ENCODE results near the gene PHYHD1.
A peak's percentile ranks its signal among the peaks of the same experiment; 100 is the strongest.
"Not testable (repeated sequence)": the region's sequence is repeated elsewhere in the genome, so short reads cannot be mapped to it uniquely, and the experiment has no call there.

Gene PHYHD1

DNA sequence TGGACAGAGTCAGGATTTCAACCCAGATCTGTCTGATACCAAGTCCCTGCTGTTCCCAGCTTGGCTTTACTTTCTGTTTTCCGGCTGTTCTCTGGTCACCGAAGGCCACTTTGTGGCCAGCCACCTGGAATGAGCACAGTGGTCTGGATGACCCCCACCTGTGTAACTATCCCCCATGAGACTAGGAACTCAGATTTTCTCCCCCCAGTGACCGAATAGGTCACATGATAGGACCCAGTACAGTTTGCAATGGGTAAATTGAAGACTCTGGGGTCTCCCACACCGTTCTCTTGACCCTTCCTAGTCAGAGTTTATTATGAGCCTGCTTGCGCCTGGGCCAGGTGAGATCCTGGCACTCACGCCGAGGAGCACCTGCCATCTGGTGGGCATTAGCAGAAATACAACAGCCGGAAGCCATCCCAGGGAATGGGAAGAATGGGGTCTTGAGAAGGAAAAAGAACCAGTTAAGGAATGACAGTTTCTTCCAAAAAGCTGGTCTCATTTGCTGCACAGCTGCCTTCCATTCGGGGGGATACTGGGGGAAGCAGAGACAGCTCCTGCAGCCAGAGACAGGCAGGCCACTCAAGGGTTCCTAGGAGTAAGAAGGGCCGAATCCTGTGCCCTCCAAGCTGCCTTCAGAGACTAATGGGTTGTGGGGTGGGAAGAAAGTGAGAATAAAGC lies 7.1 kb downstream of the PHYHD1 start:
- peak; percentile 64 to 68 for DNase-seq

GRCh38 chr9:128928624-128929023 lies 7.8 kb downstream of the PHYHD1 start:
- DNase-seq: no peak

DNA sequence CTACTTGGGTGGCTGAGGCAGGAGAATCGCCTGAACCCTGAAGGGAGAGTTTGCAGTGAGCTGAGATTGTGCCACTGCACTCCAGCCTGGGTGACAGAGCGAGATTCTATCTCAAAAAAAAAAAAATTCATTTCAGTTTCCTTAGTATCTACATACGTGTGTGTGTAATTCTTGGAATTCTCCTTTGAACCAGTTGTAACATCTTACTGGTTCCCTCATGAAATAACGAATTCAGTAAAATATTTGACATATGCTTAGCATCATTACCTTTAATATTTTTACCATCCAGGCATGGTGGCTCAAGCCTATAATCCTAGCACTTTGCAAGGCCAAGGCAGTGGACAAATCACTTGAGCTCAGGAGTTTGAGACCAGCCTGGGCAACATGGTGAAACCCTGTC lies 8.8 kb downstream of the PHYHD1 start:
- DNase-seq: no peak

- DNase-seq: no peak
These were observed 12.9 kb downstream of the PHYHD1 start for GRCh38 chr9:128933731-128934130.

DNA sequence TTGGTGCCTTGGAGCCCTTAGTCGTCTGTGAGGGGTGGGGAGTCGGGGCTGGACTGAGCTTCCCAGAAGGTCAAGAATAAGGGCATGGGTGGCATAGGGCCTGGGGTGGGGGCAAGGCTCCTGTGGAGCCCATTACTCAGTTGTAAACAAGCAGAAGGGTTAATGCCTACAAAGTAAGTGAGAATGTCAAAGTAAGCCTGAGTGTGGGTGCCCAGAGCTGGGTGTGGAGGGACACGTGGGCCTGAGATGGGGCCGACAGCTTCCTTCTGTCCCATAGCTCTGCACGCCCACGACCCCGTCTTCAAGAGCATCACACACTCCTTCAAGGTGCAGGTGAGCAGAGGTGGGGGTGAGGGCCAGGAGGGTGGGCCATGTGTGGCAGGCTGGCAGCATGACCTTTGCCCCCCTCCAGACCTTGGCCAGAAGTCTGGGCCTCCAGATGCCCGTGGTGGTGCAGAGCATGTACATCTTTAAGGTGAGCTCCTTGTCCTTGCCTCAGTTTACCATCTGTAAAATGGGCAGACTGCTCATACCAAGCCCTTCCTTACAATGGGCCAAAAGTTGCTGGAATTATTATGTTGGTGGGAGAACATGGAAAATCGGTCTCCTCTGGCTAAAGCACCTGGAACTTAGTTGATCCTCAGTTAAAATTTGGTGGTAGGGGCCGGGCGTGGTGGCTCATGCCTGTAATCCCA lies 15.5 kb downstream of the PHYHD1 start:
- no peak for DNase-seq

DNA sequence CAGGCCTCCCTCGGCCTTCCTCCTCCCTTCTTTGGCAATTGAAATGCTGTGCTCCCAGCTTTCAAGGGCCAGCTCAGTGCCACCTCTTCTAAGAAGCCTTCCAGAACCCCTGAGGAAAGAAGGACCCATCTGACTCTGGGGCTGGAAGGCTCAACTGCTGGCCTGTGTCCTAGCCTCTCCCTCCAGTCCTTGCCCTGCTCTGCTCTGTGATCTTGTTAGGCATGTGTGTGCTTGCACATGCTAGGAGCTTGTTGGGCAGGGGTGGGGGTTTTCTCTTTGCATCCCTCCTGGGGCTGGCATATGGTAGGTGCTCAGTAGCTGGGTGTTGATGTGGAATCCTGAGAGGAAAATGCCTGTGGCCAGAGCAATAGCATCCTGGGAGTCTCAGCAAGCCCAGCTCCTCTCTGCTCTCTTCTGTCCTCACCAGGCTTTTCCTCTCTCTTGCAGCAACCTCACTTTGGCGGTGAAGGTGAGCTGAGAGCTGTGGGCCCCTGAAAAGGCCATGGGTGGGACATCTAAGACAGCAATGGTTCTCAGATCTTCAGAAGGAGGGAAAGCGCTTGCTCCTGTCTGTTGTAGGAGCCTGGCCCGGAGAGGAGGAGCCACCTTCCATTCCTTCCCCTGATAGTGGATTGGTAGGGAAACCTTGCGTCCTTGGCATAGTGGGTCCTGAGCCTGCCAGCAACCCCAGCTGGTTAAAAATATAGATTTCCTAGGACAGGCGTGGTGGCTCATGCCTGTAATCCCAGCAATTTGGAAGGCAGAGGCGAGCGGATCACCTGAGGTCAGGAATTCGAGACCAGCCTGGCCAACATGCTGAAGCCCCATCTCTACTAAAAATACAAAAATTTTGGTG lies 16.8 kb downstream of the PHYHD1 start:
- DNase-seq: no peak

DNA sequence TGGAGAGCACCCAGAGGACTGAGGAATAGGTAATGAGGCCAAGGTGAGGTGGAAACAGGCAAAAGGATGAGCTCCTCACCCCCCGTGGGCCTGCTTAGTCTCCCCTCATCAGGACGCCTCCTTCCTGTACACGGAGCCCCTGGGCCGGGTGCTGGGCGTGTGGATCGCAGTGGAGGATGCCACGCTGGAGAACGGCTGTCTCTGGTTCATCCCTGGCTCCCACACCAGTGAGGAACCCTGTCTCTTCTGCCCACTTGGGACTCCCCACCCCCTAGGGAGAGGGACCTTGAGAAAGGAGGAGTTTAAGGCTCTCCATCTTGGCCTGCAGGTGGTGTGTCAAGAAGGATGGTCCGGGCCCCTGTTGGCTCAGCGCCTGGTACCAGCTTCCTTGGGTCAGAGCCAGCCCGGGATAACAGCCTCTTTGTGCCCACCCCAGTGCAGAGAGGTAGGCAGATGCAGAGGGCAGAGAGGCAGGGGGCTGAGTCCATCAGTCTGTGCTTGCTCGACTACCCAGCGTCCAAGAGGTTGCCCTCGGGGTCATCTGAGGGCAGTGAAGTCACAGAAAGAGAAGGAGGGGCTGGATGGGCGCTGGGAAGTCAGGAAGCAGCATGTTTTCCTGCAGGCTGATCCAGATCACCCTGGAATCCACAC lies 19.6 kb downstream of the PHYHD1 start:
- no peak for DNase-seq

DNA sequence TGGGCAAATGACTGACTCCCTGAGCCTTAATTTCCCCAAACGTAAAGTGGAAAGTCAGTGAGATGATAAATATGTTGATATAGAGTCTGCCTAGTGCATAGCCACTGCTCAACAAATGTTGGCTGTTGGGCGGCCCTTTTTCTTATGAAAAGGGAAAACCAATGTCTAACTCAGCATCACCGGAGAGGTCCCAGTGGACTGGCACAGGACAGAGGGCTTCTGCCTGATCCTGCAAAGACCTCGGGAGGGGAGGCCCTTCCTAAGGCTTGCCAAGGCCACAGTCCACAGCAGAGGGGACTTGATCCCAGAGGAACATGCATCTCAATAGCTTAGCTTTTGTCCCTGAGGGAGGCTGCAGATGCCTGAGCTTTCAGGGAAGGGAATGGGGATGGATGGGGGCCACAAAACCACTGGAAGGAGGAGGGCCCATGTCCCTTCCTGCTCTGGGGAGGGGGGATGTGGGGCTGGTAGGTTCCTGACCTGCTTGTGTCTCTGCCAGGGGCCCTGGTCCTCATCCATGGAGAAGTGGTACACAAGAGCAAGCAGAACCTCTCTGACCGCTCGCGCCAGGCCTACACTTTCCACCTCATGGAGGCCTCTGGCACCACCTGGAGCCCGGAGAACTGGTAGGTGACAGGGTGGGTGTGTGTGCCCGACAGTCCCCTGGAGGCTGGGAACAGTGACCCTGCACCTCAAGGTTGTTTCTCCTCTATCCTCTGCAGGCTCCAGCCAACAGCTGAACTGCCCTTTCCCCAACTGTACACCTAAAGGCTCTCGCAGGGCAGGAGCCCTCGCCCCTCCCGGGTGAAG lies 20.4 kb downstream of the PHYHD1 start:
- DNase-seq: no peak

DNA sequence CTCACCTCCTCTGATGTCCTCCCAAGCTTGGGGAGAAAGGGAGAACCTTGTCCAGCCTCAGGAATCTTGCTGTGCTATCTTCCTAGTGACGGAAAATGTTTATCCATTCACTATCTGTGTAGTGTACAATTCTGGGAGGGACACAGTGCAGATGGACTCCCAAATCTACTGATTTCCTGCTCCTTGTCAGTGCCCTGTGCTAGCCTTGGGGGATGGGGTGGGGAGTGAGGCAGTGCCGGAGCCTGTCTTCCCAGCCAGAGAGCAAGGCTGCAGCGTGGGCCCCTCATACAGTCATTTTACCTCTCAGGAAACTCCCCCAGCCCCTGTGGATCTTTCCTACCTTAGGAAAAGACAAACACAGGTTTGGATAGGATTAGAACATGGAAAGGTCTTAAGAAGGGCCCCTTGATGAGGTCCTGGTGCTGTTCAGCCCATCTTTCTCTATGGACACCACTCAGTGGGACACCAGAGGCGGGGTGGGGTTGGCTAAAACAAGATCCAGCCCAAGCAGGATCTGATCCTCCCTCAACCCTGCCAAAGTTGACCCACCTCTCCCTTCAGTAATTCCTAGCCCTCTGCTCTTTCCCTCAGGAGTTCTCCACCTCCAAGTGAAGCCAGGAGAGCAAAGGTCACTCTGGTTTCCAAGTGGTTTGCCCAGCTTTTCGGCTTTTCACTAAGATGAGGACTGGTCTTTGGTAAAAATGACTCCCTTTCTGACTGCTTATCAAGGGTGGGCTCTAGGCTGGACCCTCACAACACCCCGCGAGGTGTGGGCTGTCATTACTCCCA lies 23.2 kb downstream of the PHYHD1 start:
- DNase-seq: no peak

DNA sequence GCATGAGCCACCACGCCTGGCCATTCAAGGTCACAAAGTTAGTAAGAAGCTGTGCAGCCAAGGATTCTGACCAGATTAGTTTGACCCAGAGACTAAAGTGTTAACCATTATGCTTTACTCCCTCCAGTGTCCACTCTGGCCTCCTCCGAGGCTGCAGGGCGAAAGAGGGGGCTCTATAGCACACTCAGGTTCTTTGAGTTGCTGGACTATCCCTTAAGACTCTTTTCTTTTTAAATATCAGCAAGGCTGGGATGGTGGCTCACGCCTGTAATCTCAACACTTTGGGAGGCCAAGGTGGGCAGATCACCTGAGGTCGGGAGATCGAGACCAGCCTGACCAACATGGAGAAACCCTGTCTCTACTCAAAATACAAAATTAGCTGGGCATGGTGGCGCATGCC lies 24.2 kb downstream of the PHYHD1 start:
- DNase-seq: not testable (repeated sequence)

- DNase-seq: no peak
These were observed 25.2 kb downstream of the PHYHD1 start for GRCh38 chr9:128945798-128946501.

DNA sequence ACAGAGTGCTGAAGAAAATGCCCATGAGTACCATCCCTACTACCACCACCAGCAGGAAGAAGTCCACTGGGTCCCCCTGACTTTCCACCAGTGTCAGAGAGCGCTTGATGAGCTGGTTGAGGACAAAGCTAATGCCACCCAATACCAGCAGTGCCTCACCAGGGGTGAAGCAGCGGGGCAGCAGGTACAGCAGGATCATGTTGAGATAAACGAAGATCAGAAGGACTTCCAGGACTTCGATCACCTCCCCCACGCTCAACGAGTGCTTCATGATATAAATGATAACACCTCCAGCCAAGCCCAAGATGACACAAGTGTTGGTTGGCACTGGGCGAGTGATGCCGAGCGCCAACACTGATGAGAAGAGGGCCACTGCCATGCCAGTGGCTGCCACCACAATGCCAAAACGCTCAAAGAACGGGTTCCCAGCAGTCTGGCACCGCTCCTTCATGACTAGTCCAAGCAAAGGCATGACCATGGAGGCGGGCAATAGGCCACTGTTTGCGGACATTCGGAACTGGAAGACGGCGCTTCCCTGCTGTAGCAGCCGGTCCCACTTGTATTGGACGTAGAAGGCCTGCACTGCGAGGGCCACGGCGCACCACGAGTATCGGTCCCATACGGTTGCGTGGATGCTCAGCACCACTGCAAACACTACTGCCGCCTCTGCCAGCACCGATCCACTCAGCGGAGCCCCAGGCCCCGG lies 25.9 kb downstream of the PHYHD1 start:
- DNase-seq: no peak

- DNase-seq: no peak
These were observed 26.4 kb downstream of the PHYHD1 start for GRCh38 chr9:128947277-128947526.

DNA sequence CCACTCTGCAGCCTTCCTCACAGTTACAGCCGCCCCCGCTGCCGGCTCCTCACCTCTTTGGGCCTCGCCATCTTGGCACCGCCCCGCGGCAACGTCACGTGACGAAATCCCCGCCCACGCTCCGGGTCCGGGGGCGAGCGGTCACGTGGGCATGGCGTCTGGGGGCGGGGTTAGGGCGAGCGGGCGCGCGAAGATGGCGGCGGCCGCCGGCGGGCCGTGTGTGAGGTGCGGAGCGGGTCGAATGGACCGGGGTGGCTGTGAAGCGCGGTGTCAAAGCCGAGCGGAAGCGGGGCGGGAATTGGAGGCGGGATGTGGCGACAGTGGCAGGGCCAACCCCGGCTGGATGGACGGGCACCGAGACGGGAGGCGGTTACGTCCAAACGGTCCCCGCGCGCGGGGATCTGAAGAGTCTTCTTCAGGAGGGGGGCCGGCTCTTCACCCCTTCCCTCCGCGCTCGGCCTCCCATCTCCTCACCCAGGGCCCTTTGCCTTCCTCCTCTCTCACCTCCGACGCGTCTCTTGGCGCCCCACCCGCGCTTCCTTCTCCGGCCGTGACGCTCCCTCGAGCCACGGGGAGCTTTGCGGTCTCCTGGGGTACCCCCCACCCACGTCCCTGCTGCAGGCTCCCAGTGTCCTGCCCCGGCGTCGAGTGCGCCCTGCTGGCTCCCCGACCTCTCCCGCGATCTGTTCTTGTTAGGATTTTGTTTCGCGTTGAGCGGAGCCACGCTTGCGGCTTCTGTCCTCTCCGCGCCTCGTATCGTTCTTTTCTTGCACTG lies 26.9 kb downstream of the PHYHD1 start, which contains the start of the genes DOLK and NUP188:
Gene DOLK, minus strand, starts transcription at position 77 of the 775 bp plus-strand sequence. CDS start 300 bp downstream, outside the sequence.
Gene NUP188, plus strand, starts transcription at position 173 of the 775 bp plus-strand sequence. Its CDS starts 21 bp downstream, at position 194.
- peak; percentile 100 for DNase-seq

GRCh38 chr9:128961403-128961802 lies 40.6 kb downstream of the PHYHD1 start:
- not testable (repeated sequence) for DNase-seq

GRCh38 chr9:128969491-128969890 lies 48.7 kb downstream of the PHYHD1 start:
- DNase-seq: no peak

- DNase-seq: no peak
These were observed 52.2 kb downstream of the PHYHD1 start for GRCh38 chr9:128972956-128973355.

DNA sequence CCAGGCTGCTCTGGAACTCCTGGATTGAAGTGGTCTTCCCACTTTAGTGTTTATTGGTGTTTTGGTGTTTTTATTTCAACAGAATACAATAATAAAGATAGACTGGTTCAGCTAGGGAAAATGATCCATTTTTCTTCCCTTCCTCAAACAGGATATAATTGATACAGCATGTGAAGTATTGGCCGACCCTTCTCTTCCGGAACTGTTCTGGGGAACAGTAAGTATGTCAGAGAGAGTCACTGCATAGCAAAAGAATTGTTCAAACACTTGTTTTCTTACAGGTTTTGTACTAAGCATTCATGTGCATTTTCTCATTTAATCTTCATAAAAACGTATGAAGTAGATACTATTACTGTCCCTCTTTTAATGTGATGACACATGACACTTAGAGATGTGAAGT lies 58.3 kb downstream of the PHYHD1 start:
- no peak for DNase-seq

- no peak for DNase-seq
These were observed 62.8 kb downstream of the PHYHD1 start for GRCh38 chr9:128983536-128983935.
